ENCODE results near the gene NRXN3. TPM values are rescaled to one million over a fixed set of nuclear protein-coding genes. Genes with fewer than 3 reads are reported as not detected.

NRXN3 gene
- total and polyA plus RNA-seq, 11 donors, result 0.19 to 2.2 (median 1.1) TPM

GRCh38 chr14:79836577-79836976 lies 1666.4 kb downstream of the NRXN3 start:
- WGBS, 4 donors, result 76 to 91% (median 87%) methylated on average over 1 of the region's 1 CpG
- ATAC-seq, result peak in 2 of 4 donors; percentile 32 to 76
- Histone ChIP-seq H3K27me3 (no peaks in the 10 kb centered on the region), H3K4me3 (no peak overlapping the region), H3K4me1 (peaks cover 0 to 7% (median 0%) of the 10 kb centered on the region in 12 donors), H3K27ac (no peak overlapping the region), H3K9me3 (no peaks in the 10 kb centered on the region), H3K36me3 (no peaks in the 10 kb centered on the region)
- DNase-seq, result no peak
- intact Hi-C loops (cut with DNase I), result no loop called here
- TF ChIP-seq POLR2A (IDR thresholded peaks at IDR 0.05) (no peak), CTCF (IDR thresholded peaks at IDR 0.05) (no peak)

GRCh38 chr14:79837699-79838098 lies 1667.5 kb downstream of the NRXN3 start:
- Histone ChIP-seq H3K9me3 (no peaks in the 10 kb centered on the region), H3K27me3 (no peaks in the 10 kb centered on the region), H3K4me3 (no peak overlapping the region), H3K27ac (no peak overlapping the region), H3K4me1 (peaks cover 0 to 10% (median 0%) of the 10 kb centered on the region in 12 donors), H3K36me3 (no peaks in the 10 kb centered on the region)
- 81 to 90% (median 86%) methylated on average over 2 of the region's 2 CpGs for WGBS, 4 donors
- ATAC-seq, result no peak
- TF ChIP-seq CTCF (IDR thresholded peaks at IDR 0.05) (no peak), POLR2A (IDR thresholded peaks at IDR 0.05) (no peak)
- no peak for DNase-seq
- intact Hi-C loops (cut with DNase I), result no loop called here

- Histone ChIP-seq H3K27ac (no peak overlapping the region), H3K27me3 (no peaks in the 10 kb centered on the region), H3K4me3 (no peak overlapping the region), H3K4me1 (peaks cover 0 to 10% (median 0%) of the 10 kb centered on the region in 12 donors), H3K9me3 (no peaks in the 10 kb centered on the region), H3K36me3 (no peaks in the 10 kb centered on the region)
- no peak for DNase-seq
- peak in 1 of 4 donors; percentile 45 for ATAC-seq
- intact Hi-C loops (cut with DNase I), result no loop called here
- TF ChIP-seq POLR2A (IDR thresholded peaks at IDR 0.05) (no peak), CTCF (IDR thresholded peaks at IDR 0.05) (no peak)
These were observed 1669.9 kb downstream of the NRXN3 start for GRCh38 chr14:79840103-79840502.

- DNase-seq (no peak), ATAC-seq (no peak)
- WGBS, 4 donors, result 27 to 35% (median 30%) methylated on average over 2 of the region's 2 CpGs
- Histone ChIP-seq H3K4me3 (no peak overlapping the region), H3K4me1 (peaks cover 0 to 10% (median 0%) of the 10 kb centered on the region in 12 donors), H3K9me3 (no peaks in the 10 kb centered on the region), H3K27ac (peak overlapping the region in 1 of 12 donors; percentile 1), H3K27me3 (no peaks in the 10 kb centered on the region), H3K36me3 (no peaks in the 10 kb centered on the region)
- intact Hi-C loops (cut with DNase I), result no loop called here
- TF ChIP-seq POLR2A (IDR thresholded peaks at IDR 0.05) (no peak), CTCF (IDR thresholded peaks at IDR 0.05) (no peak)
These were observed 1670.7 kb downstream of the NRXN3 start for GRCh38 chr14:79840831-79841230.

All from heart left ventricle (tissue), 16 donors.